A549 (cell line): Measurements from ENCODE around the gene VPS37B. TPM values are rescaled to one million over a fixed set of nuclear protein-coding genes. Genes with fewer than 3 reads are reported as not detected.

Experiments used
- ATAC-seq, 2 experiments: fragments of 200-7000 bp in 1 of 2; fragments of >200 bp in 1 of 2; cut with Nextera tagmentation in 1 of 2; cut with Tn5 transposase in 1 of 2; 3 replicates each; pipeline versions ENCODE4 v1.8.0 to v1.9.1; 2018 to 2020; ENCODE audit warnings: mild to moderate bottlenecking in 1 of 2, moderate library complexity in 1 of 2
- CTCF ChIA-PET: fragments of 300-600 bp; sonication (Branson Sonifier 250); formaldehyde crosslinking; extraction: SDS; loops from one replicate; lab custom pipeline; 2021; ENCODE audit warnings: antibody characterized with exemption, inconsistent platforms; lab: Yijun Ruan, JAX
- POLR2A ChIA-PET: fragments of 350-600 bp; formaldehyde crosslinking; extraction: SDS; loops from one replicate; lab custom pipeline; 2021; ENCODE audit warnings: antibody characterized with exemption, inconsistent platforms; lab: Yijun Ruan, JAX
- DNase-seq, 2 experiments: peaks; one replicate each; pipeline versions ENCODE4 v3.0.0 to v3.0.0-alpha.2; 2011 to 2016; ENCODE audit warnings: low read depth in 1 of 2, low spot score in 1 of 2
- FAIRE-seq: peaks from 2 replicates; lab custom pipeline; 2011; peaks lifted over from hg19 to GRCh38; lab: Jason Lieb, UNC
- H3K27ac ChIP-seq, 2 experiments: fragments of >200 bp; sonication (Bioruptor Twin); formaldehyde crosslinking; 3 replicates each; pipeline ENCODE4 v1.5.1; 2016 to 2017
- H3K4me1 ChIP-seq: fragments of >200 bp; sonication (Bioruptor Twin); formaldehyde crosslinking; 3 replicates; pipeline ENCODE4 v1.6.1; 2016
- H3K4me2 ChIP-seq: fragments of >200 bp; sonication (Bioruptor Twin); formaldehyde crosslinking; 3 replicates; pipeline ENCODE4 v1.6.1; 2016
- H3K4me3 ChIP-seq: fragments of >200 bp; sonication (Bioruptor Twin); formaldehyde crosslinking; 3 replicates; pipeline ENCODE4 v1.5.1; 2016
- H3K9me3 ChIP-seq: fragments of >200 bp; sonication (Bioruptor Twin); formaldehyde crosslinking; 3 replicates; pipeline ENCODE4 v1.6.1; 2016
- BHLHE40 ChIP-seq: IDR thresholded peaks from 2 replicates; pipeline ENCODE4 v1.6.1; 2012; ENCODE audit warnings: low read depth, low read length, inconsistent platforms
- CBX2 ChIP-seq: fragments of 200-600 bp; sonication (generic); IDR thresholded peaks from 2 replicates; pipeline ENCODE4 v1.6.1; 2016; ENCODE audit warnings: low read depth, mild to moderate bottlenecking, borderline replicate concordance
- ELK1 ChIP-seq: fragments of 150-350 bp; IDR thresholded peaks from 2 replicates; pipeline ENCODE4 v1.6.1; 2014; ENCODE audit warnings: low read depth, mild to moderate bottlenecking, low read length
- ESRRA ChIP-seq: fragments of 150-350 bp; IDR thresholded peaks from 2 replicates; pipeline ENCODE4 v1.6.1; 2014; ENCODE audit warnings: mild to moderate bottlenecking, low read length, borderline replicate concordance
- HES2 ChIP-seq: fragments of >200 bp; sonication (Bioruptor Twin); formaldehyde crosslinking; IDR thresholded peaks from 2 replicates; pipeline ENCODE4 v1.6.1; 2016
- HOXA7 ChIP-seq: fragments of 250-450 bp; sonication (Bioruptor Pico); IDR thresholded peaks from 2 replicates; pipeline ENCODE4 v1.5.0; 2020; ENCODE audit warnings: mild to moderate bottlenecking, moderate library complexity
- MYC ChIP-seq: IDR thresholded peaks from 2 replicates; pipeline ENCODE4 v1.6.1; 2012; ENCODE audit warnings: mild to moderate bottlenecking, inconsistent platforms, low read length, improper control_type of control experiment, borderline replicate concordance
- NPAS2 ChIP-seq: fragments of 250-450 bp; sonication (Bioruptor Pico); IDR thresholded peaks from 2 replicates; pipeline ENCODE4 v1.8.0; 2022; ENCODE audit warnings: mild to moderate bottlenecking, moderate library complexity, borderline replicate concordance
- POLR2AphosphoS2 ChIP-seq: conservative IDR thresholded peaks from 2 replicates; pipeline ENCODE4 v1.6.1; 2012; ENCODE audit warnings: low read length, improper control_type of control experiment, inconsistent platforms
- RAD21 ChIP-seq, 2 experiments: fragments of >200 bp in 1 of 2; sonication (Bioruptor Twin) in 1 of 2; formaldehyde crosslinking in 1 of 2; IDR thresholded peaks in 1 of 2; conservative IDR thresholded peaks in 1 of 2; 2 replicates in 1 of 2; 3 replicates in 1 of 2; pipeline ENCODE4 v1.6.1; 2012 to 2018; ENCODE audit warnings: inconsistent platforms in 1 of 2
- RARB ChIP-seq: fragments of 250-450 bp; sonication (Bioruptor Pico); IDR thresholded peaks from 2 replicates; pipeline ENCODE4 v1.8.0; 2021; ENCODE audit warnings: mild to moderate bottlenecking, moderate library complexity
- SMC3 ChIP-seq: fragments of >200 bp; sonication (Bioruptor Twin); formaldehyde crosslinking; IDR thresholded peaks from 3 replicates; pipeline ENCODE4 v1.6.1; 2018; ENCODE audit warnings: inconsistent platforms
- TP53 ChIP-seq: fragments of 250-450 bp; sonication (Bioruptor Pico); IDR thresholded peaks from 2 replicates; pipeline ENCODE4 v1.5.0; 2021; ENCODE audit warnings: mild to moderate bottlenecking, moderate library complexity
- WGBS: methylation state at CpG from one replicate; pipeline ENCODE4 v1.1.6; 2017; ENCODE audit errors: missing lambda C conversion rate; 5-methylcytosine and 5-hydroxymethylcytosine counted together
- polyA plus RNA-seq, 4 experiments: library from polyadenylated mRNA; depleted of rRNA in 3 of 4; stranded (reverse); fragments of >200 nt; fragmentation: RNase III in 1 of 4; extraction: RNeasy Plus Mini Kit Qiagen cat#74134 plus additional on column Dnase treatment in 1 of 4; gene quantifications; 2 replicates in 3 of 4; 3 replicates in 1 of 4; pipeline ENCODE4 v1.2.3, GENCODE V29; 2011 to 2017
- TF ChIP-seq, protein P1 (sequence below): fragments of >200 bp; sonication (Bioruptor Twin); formaldehyde crosslinking; IDR thresholded peaks from 3 replicates; pipeline ENCODE4 v1.5.1; 2016

The VPS37B gene
- polyA plus RNA-seq, 2 of the 4 experiments (the other 2 are of a cell fraction) = 17.0 to 18.6 TPM

- ATAC-seq (no peak), FAIRE-seq (no peak), DNase-seq (no peak)
- H3K4me2 ChIP-seq = no peak overlapping the region
- H3K27ac ChIP-seq = no peak overlapping the region
- POLR2A ChIA-PET = interaction anchor here (1.0 kb wide), 1 partner anchor 364 kb away, joined by 3 read pairs; the partner anchor contains the start of gene MPHOSPH9
- WGBS = 89% methylated on average over 13 of the region's 13 CpGs
- no peaks in the 10 kb centered on the region for H3K9me3 ChIP-seq
- CTCF ChIA-PET = interaction anchor here (0.7 to 18.6 kb wide), 7 partner anchors 8 to 370 kb away, joined by 3 to 522 read pairs (median 7); no protein-coding TSS in a partner anchor
- no peak overlapping the region for H3K4me3 ChIP-seq
- TF ChIP-seq BHLHE40 (no peak), ELK1 (no peak)
- H3K4me1 ChIP-seq = peaks cover 10% of the 10 kb centered on the region; the same call in 1 of the 3 replicates
These were observed 27.3 kb downstream of the VPS37B start for GRCh38 chr12:122868471-122869177.

- POLR2A ChIA-PET = no interaction called here
- DNase-seq (peak; percentile 48 to 62), ATAC-seq (peak; percentile 66 to 83)
- 82% methylated on average over 23 of the region's 33 CpGs for WGBS
- H3K4me3 ChIP-seq = no peak overlapping the region
- H3K9me3 ChIP-seq = no peaks in the 10 kb centered on the region
- no peak overlapping the region for H3K27ac ChIP-seq
- H3K4me1 ChIP-seq = peaks cover 10% of the 10 kb centered on the region; the same call in 1 of the 3 replicates
- no peak for TF ChIP-seq NPAS2 (CRISPR knock-in tag)
- TF ChIP-seq ESRRA = no peak
- TF ChIP-seq RARB (CRISPR knock-in tag) = no peak
- no peak for TF ChIP-seq ELK1
- TF ChIP-seq MYC = no peak
- TF ChIP-seq HES2 = no peak
- peak; percentile 38; the same call in 2 of the 3 replicates for TF ChIP-seq SMC3
- peak; percentile 13 to 48; a peak in 2 of 5 replicates for TF ChIP-seq RAD21 (conservative IDR thresholded peaks at IDR 0.05 in 1 of 2, IDR thresholded peaks at IDR 0.05 in 1 of 2)
- no peak for TF ChIP-seq CBX2
- TF ChIP-seq, protein P1, sequence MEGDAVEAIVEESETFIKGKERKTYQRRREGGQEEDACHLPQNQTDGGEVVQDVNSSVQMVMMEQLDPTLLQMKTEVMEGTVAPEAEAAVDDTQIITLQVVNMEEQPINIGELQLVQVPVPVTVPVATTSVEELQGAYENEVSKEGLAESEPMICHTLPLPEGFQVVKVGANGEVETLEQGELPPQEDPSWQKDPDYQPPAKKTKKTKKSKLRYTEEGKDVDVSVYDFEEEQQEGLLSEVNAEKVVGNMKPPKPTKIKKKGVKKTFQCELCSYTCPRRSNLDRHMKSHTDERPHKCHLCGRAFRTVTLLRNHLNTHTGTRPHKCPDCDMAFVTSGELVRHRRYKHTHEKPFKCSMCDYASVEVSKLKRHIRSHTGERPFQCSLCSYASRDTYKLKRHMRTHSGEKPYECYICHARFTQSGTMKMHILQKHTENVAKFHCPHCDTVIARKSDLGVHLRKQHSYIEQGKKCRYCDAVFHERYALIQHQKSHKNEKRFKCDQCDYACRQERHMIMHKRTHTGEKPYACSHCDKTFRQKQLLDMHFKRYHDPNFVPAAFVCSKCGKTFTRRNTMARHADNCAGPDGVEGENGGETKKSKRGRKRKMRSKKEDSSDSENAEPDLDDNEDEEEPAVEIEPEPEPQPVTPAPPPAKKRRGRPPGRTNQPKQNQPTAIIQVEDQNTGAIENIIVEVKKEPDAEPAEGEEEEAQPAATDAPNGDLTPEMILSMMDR = peak; percentile 21; the same call in 1 of the 3 replicates
- TF ChIP-seq POLR2AphosphoS2 = peak; percentile 67; the same call in 1 of the 2 replicates
- TF ChIP-seq TP53 (CRISPR knock-in tag) = no peak
- TF ChIP-seq HOXA7 (CRISPR knock-in tag) = no peak
- TF ChIP-seq, all 56 proteins: peak for 4
- no peak for FAIRE-seq
- no peak overlapping the region for H3K4me2 ChIP-seq
- CTCF ChIA-PET = interaction anchor here (0.7 to 18.6 kb wide), 13 partner anchors 7 to 371 kb away, joined by 3 to 522 read pairs (median 5); no protein-coding TSS in a partner anchor
These were observed 28.0 kb downstream of the VPS37B start for GRCh38 chr12:122867691-122868461.
